Tongue (tissue), 2 donors: ENCODE measurements around the gene ADRM1. TPM values are rescaled to one million over a fixed set of nuclear protein-coding genes. Genes with fewer than 3 reads are reported as not detected.

ENCODE experiments used
- DNase-seq: peaks from one replicate; pipeline ENCODE4 v3.0.0-alpha.2; 2015
- total RNA-seq: library from RNA; depleted of rRNA; stranded (reverse); fragments of >200 nt; gene quantifications from one replicate; pipeline ENCODE4 v1.2.3, GENCODE V29; 2014

The ADRM1 gene
- total RNA-seq, 1 donor from 2014 or later: 57.2 TPM

DNA sequence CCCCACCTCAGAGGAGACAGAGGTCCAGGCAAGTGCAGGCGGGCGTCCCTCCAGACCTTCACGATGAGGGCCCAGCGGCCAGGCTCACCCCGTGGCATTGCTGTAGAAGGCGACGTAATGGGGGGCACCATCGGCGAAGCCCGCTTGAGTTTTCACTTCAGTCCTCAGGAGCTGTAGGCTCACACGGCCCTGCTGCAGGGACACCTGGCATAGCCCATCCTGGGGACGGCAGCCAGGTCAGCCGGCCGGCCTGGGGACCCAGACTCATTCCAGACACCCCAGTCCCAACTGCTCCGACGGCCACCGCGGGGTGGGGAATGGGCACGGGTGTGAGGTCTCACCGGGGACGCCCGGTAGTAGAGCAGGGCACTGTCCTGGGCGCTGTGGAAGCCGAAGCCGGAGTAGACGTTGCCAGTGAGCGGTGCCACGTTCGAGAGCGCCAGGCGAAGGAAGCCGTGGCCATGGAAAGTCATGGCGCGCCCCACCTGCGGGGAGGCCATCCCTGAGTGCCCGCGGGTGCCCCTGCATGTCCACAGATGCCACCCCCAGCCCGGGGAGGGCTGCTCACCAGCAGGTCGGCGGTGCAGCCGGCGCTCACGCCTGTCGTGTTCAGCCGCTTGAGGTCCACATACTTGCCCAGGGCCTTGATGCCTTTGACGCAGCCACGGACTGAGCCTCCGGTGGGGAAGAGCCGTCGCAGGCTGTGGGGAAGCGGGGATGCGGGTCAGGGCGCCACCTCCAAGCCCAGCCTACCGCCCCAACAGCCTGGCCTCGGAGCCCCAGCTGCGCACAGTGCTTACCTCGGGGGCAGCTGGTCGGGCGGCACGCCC, 9.2 kb downstream of the ADRM1 start:
- DNase-seq: no peak

DNA sequence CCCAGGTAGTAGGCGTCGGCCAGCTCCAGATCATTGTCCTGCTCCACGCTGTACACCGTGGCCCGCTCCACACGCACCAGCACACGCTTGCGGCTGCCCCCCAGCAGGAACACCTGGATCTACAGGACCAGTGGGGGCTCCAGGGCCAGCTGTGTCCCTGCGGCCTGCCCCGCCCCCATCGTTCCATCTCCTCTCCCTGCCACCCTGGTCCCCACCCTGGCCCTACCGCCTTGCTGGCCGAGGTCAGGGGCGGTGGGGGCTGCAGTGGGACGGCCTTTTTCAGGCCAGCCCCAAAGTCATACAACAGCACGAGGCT, 9.8 kb downstream of the ADRM1 start:
- no peak for DNase-seq

DNA sequence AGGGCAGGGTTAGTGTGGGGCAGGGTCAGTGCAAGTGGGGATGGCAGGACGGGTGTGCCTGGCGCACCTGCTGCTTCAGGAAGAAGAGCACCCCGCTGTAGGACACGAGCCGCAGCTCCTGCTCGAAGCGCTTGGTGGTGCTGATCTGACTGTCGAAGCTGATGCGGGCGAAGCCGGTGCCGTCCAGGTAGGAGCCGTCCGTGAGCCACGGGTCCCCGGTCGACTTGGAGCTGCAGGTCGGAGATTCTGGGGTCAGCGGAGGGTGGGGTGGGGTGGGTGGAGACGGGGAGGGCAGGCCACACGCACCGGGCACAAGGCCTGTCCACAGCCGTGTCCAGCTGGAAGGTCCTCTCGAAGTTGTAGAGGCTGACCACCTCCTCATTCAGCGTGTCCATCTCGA, 10.2 kb downstream of the ADRM1 start:
- DNase-seq: no peak

DNA sequence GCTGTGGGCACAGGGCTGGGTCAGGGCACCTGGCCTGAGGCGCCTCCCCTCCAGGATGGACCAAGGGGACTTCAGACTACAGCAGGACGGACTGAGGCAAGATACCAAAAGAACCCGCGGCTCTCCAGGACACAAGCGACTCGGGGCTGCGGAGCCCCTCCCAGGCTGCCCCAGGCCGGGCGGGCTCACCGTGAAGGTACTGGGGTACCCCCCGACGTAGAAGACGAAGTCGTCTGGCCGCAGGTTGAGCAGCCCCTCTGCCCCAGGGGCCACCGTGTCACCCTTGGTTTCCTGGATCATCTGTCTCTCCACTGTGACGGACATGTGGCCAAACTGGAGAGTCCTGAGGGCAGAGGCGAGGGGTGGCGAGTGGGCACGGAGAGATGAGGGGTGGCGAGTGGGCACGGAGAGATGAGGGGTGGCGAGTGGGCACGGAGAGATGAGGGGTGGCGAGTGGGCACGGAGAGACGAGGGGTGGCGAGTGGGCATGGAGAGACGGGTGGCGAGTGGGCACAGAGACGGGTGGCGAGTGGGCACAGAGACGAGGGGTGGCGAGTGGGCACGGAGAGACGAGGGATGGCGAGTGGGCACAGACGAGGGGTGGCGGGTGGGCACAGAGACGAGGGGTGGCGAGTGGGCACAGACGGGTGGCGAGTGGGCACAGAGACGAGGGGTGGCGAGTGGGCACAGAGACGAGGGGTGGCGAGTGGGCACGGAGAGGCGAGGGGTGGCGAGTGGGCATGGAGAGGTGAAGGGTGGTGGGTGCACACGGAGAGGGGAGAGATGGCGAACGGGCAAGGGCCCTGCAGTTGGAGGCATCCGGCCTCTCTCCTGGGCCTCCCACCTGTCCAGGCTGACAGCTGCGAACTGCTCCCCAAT, 10.9 kb downstream of the ADRM1 start:
- DNase-seq: no peak

DNA sequence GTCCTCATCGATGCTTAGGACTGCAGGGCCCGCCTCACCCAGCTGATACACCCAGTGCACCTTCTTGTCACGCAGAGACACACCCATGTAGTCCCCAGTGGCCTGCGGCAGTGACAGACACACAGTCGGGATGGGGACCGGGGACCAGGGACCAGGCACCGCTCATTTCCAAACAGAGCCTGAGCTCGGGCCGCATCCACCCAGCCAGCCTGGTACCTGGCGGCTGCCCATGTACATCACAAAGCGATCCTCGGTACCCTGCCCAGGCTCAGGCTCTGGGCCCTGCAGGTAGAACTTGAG, 11.5 kb downstream of the ADRM1 start:
- no peak for DNase-seq

DNA sequence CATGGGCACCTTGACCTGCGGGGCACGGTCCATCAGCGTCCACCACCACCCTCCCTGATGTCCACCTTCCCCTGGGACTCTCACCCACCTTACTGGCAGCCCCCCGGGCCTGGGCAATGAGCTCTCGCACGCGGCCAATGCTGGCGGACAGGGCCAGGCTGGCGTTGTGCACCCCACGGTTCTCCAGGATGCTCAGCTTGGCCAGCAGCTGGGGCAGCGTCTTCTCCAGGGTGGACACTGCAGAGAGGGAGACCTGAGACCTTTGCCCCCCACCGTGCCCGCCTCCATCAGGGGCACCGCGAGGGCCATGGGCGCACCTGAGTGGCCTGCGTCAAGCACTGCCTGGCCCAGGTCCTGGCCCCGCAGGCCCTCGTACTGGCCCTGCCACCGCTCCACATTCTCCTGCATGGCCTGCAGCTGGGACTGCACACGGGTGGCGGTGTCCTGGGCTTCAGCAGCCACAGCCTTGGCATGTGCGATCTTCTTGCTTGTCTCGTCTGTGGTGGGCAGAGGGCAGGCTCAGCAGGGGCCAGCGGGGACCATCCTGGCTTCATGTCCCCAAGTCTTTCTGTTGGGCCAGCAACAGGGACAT, 12.0 kb downstream of the ADRM1 start:
- DNase-seq: no peak

DNA sequence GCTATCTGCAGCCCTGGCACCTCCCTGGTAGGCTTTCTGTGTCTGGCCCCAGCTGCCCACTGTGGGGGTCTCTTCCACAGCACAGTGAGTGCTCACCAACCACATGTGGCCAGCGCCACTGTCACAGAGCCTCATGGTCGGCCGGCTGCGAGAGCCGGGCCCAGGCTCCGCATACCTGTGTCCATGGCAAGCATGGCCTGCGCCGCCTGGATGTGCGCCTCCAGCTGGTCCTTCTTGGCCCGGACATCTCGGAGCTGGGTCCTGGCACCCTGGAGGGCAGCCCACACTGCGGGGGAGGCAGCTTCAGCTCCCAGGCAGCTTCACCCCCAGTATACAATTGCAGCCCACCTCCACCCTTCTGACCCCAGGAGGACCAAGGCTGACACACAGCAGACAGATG, 13.0 kb downstream of the ADRM1 start:
- no peak for DNase-seq

DNA sequence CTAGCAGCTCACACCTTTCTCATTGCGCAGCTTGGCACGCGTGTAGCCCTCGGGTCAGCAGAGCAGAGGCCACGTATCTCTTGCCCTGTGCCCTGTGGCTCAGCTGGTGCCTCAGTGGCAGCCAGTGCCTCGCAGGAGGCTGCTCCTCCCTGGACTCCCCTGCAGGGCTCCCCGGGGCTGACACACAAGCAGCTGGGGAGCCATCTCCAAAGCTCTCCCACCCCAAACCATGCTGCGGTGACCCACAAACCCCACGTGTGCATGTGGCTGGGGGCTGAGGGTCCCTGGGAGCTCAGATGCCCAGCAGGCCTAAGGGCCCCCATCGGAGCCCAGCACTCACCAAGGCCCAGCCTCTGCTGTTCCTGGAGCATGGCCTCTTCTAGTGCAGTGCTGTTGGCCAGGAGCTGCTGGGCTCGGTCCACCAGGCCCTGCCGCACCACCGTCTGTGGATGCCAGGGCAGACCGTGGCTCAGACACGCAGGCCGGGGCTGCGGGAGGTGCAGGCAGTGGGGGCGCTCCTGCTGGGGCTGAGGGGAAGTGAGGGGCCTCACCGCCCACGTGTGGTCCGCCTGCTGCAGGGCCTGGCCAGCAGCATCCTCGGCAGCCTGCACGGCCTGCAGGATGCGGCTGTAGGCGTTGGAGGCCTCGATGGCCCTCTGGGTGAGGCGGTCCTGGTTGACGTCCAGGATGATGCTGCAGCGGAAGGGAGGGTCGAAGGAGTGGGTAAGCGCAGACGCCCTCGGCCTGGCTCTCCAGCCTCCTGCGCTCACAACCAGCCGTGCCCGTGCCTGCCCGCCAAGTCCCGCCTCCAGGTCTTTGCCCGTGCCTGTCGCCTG, 13.8 kb downstream of the ADRM1 start:
- DNase-seq: no peak

DNA sequence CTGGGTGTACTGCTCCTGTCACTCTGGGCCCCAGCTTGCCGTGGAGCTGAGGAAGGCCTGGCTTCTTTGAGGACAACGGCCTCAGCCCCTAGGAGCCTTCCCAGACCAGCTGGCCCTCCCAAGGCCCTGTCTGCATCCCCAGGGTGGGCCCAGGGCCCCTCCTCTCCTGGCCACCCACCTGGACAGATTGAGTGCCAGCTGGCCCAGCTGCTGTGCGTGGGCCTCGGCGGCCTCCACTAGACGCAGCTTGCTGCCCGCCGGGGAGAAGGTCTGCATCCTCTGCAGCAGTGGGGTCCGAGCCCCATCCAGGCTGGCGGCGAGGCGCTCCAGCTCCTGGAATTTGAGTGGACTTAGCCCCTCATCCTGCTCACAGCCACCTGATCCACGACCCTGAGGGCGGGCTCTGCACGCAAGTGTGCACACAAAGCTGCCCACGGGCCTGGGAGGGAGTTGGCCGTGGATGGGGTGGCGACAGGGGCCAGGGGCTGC, 14.4 kb downstream of the ADRM1 start:
- no peak for DNase-seq

DNA sequence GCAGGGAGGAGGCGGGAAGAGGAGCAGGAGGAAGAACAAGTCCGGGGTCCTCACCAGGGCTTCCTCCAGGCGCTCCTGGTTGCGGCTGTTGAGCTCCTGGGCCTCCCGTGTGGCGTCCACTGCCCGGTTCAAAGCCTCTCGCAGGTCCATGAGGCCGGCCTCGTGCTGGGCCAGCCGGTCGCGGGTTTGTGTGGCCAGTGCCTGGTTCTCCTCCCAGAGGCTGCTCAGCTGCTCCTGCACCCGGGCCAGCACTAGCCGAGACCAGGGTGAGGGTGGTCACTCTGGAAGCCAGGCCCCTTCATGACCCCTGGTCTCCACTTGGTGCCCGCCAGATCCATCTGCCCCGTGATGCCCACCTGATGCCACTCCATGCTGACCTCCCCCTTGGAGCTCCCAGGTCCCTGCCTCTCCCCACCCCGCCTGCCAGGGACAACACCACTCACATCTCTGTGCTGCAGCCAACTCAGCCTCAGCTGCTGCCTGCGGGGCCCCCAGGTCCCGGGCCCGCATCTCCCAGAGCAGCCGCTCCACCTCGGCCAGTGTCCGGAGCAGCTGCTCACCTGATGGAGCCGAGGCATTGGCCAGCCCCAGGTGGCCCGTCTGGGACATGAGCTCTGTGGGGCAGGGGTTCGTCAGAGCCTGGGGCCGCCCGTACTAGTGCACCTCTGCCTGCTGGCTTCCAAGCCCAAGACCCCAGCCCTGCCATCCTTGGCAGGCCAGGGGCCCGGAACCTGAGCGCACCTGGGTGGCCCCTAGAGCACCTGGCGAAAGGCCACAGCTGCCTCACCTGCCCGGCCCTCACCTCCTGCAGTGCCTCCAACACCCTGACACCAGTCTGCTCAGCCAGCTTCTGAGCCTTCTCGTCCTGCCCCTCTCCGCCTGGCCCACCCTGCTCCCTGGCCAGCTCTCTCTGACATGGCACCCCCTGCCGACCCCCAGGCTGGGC, 15.9 kb downstream of the ADRM1 start:
- DNase-seq: no peak

DNA sequence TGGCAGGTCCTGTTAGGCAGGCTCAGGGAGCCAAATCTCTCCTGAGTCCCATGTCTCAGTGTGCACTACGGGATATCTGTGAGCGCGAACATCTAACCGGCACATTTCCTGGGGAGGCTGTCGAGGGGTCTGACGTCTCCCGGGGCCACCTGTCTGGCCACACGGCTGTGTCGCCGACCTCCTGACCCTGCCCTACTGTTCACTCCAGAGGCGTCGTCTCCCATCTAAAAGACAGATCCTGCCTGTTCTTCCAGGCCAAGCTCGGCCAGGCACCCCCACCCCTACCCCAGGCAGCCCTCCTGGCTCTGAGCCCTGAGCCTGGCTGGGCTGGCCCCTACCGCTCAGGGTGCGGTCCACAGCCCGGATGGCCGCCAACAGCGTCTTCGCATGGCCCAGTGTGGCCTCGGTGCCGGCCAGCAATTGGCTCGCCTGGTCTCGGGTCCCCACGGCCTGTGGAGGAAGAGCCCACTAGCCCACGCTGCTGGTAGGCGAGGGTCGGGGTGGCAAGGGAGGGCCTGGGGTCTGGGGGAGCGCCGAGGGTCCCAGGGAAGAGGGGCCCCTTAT, 16.6 kb downstream of the ADRM1 start:
- DNase-seq: no peak

DNA sequence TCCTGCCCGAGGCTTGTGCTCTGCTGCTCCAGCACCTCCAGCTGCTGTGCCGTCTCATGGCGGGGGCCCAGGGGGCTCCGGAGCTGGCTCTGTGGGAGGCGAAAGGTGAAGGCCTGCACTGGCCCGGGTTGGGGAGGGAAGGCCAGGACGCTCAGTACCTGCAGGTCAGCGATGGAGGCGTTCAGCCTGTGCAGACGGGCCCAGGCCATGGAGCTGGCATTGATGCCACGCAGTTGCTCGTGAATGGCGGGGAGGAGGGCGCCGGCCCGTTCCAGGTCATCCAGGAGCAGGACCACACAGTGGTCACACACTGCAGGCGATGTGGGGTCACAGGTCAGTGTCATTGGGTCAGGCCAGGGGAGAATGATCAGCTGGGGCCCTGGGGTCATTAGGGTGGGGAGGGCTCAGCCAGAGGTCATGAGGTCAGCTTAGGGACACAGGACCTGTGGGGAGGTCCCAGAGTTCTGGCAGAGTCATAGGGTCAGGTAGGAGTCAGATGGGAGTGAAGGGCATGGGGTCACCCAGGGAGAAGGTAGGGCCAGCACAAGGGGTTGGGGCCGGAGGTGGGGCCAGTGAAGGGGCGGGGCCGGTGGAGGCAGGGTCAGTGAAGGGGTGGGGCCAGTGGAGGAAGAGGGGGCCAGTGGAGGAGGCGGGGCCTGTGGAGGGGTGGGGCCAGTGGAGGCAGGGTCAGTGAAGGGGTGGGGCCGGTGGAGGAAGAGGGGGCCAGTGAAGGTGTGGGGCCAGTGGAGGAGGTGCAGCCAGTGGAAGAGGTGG, 18.0 kb downstream of the ADRM1 start:
- no peak for DNase-seq

DNA sequence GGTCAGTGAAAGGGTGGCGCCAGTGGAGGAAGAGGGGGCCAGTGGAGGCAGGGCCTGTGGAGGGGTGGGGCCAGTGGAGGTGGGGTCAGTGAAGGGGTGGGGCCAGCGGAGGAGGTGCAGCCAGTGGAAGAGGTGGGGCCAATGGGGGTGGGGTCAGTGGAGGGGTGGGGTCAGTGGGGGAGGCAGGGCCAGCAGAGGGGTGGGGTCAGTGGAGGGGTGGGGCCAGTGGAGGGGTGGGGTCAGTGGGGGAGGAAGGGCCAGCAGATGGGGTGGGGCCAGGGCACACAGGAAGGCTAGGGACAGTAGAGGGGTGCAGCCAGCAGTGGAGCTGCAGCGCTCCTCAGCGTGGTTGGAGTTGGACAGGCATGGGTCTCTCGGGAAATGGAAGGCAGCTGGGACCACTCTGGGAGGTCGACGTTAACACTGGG, 18.7 kb downstream of the ADRM1 start:
- no peak for DNase-seq

DNA sequence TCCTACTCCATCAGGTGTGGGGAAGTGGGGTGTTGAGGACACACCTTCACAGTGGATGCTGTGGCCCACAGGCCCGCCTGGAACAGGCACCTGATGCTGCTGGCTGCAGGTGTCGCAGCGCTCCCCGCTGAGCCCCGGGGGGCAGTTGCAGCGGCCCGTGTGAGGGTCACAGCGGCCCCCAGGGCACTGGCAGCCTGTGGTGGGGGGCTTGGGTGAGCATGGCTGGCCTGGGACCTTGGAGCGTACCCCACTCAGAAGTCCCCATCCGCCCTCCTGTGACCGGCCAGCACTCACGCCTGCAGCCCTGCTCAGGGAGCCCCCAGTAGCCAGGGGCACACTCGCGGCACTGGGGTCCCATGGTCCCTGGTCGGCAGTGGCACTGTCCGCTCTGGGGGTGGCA, 19.2 kb downstream of the ADRM1 start:
- DNase-seq: no peak

DNA sequence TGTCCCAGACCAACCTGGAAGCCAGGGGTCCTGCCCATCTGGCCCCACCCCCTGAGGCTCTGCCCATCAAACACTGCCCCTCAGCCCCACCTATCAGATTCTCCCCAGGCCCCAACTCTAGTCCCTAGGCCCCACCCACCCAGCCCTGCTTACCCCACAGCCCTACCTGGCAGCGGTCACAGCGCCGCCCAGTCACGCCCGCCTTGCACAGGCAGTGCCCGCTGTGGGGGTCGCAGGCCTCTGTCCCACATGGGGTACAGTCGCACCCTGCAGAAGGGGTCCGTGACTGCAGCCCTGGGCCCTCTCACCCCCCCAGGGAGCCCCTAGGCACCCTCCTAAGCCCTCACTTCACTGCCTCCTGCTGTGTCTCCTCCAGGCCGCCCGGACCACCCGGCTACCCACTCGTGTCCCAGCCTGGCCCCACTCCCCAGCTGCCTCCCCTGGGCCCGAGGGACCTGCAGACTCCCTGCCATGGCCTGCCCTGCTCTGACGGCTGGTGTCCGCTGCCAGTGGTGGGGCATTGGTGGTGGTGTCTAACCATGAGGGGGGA, 19.8 kb downstream of the ADRM1 start:
- DNase-seq: no peak

DNA sequence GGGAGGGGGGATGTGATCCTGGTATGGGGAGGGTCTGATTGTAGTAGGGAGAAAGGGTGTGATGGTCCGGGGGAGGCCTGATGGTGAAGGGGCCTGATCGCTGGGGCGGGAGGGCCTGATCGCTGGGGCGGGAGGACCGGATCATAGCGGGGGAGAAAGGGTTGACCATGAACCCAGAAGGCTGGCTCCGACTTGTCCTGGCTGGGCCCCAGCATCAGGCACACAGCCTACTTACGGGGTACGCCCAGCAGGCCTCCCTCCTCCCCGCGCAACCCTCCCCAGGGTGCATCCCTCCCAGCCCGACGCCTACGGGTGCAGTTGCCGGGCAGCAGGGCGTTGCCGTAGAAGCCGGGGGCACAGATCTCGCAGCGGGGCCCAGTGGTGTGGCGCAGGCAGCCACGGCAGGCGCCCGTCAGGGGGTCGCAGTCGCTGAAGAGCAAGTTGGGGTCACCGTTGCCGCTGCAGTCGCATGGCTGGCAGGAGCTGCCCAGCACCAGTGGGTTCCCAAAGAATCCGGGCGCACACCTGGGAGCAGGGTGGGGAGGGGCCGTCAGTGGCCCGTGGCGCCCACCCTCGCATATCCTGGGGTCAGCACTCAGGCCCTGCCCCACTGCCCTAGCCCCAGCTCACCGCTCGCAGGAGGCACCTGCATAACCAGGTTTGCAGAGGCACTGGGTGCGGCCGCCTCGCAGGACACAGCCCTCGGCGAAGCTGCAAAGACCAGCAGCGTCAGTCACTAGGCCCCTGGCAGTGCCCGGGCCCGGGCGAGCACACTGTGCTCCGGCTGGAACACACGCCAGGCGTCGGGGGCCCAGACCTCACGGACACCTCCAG, 20.6 kb downstream of the ADRM1 start:
- DNase-seq: no peak

DNA sequence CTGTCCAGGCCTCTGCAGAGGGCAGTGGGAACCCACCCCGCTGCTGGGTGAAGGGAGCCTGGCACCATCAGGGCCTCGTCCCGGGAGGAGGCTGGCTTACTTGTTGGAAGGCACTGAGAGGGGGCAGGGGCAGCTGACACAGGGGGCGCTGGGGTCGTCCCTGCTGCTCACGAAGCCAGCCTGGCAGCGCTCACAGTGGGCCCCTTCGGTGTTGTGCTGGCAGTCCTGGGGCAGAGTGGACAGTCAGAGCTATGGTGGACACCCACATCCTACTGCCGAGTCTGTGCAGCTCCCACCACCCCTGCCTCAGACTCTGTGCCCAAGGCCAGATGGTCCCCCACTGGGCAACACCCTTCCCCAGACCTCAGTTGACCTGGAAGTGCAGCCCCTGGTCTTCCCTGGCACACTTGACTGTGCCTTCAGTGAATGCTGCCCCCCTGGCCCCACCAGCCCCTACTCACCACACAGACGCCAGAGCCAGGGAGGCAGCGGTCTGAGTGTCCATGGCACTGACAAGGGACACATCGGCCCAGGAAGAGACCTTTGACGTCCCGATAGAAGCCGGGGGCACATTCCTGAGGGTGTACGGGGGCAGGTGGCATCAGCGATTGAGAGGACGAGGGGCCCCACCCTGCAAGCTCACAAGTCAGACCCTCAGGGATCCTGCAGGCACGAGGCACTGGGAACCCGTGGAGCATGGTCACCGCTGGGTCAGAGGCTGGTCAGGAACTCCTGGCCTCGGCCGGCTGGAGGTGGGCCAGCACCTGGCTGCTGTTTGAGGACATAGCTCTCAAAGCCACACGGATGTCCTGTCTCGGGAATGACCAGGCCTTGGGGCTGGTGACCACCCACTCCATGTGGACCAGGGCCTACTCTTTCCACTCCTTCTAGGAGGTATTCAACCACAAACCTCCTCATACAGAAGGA, 21.4 kb downstream of the ADRM1 start:
- DNase-seq: no peak
